SK-N-SH (cell line): ENCODE data around the gene WDR62. TPM values are rescaled to one million over a fixed set of nuclear protein-coding genes. Genes with fewer than 3 reads are reported as not detected.

Source experiments
- CTCF ChIA-PET: fragments of 300-600, 350-600 bp; formaldehyde crosslinking; extraction: SDS; loops from one replicate; lab custom pipeline; 2021; lab: Yijun Ruan, JAX
- POLR2A ChIA-PET: fragments of 350-600 bp; sonication (Branson Sonifier 250); formaldehyde crosslinking; extraction: SDS; loops from one replicate; lab custom pipeline; 2020; ENCODE audit warnings: antibody characterized with exemption, inconsistent platforms; lab: Yijun Ruan, JAX
- DNase-seq: peaks from one replicate; pipeline ENCODE4 v3.0.0; 2012
- H2AFZ ChIP-seq: fragments of 200-600 bp; sonication (generic); 2 replicates; pipeline ENCODE4 v1.8.1; 2016; ENCODE audit warnings: antibody characterized with exemption, mild to moderate bottlenecking, low read depth
- H3F3A ChIP-seq: fragments of 200-600 bp; sonication (generic); replicated peaks from 2 replicates; pipeline ENCODE3; 2016; ENCODE audit warnings: antibody characterized with exemption, mild to moderate bottlenecking; ENCODE audit not compliant: insufficient read depth
- H3K27ac ChIP-seq, 2 experiments: fragments of 200-500 bp in 1 of 2; fragments of 200-600 bp in 1 of 2; sonication (Bioruptor generic) in 1 of 2; sonication (generic), shearing (Covaris generic) in 1 of 2; 2 replicates each; pipeline versions ENCODE4 v1.5.1 to v1.6.1; 2014 to 2016; ENCODE audit warnings: low read depth in 2 of 2, inconsistent platforms in 1 of 2, low read length in 1 of 2, mild to moderate bottlenecking in 1 of 2, mixed read lengths in 1 of 2
- H3K27me3 ChIP-seq: fragments of 200-600 bp; sonication (generic), shearing (Covaris generic); 2 replicates; pipeline ENCODE4 v1.6.1; 2016; ENCODE audit warnings: mixed run types; ENCODE audit not compliant: insufficient read depth
- H3K36me3 ChIP-seq, 2 experiments: fragments of 200-500 bp in 1 of 2; fragments of 200-600 bp in 1 of 2; sonication (Bioruptor generic) in 1 of 2; sonication (generic) in 1 of 2; replicated peaks in 1 of 2; 2 replicates each; pipeline versions ENCODE3 to v1.5.1; 2014 to 2016; ENCODE audit warnings: low read length in 1 of 2, mild to moderate bottlenecking in 1 of 2; ENCODE audit not compliant: insufficient read depth in 2 of 2, control insufficient read depth in 1 of 2
- H3K4me1 ChIP-seq, 2 experiments: fragments of 200-500 bp in 1 of 2; fragments of 200-600 bp in 1 of 2; sonication (Bioruptor generic) in 1 of 2; sonication (generic), shearing (Covaris generic) in 1 of 2; 2 replicates each; pipeline versions ENCODE4 v1.5.1 to v1.6.1; 2014 to 2016; ENCODE audit warnings: low read depth in 1 of 2, low read length in 1 of 2, mixed run types in 1 of 2; ENCODE audit not compliant: insufficient read depth in 2 of 2, control insufficient read depth in 1 of 2
- H3K4me2 ChIP-seq: fragments of 200-600 bp; sonication (generic), shearing (Covaris generic); 2 replicates; pipeline ENCODE4 v1.6.1; 2017; ENCODE audit warnings: mixed run types
- H3K4me3 ChIP-seq, 2 experiments: fragments of 200-500 bp in 1 of 2; fragments of 200-600 bp in 1 of 2; sonication (Bioruptor generic) in 1 of 2; sonication (generic), shearing (Covaris generic) in 1 of 2; 2 replicates each; pipeline versions ENCODE4 v1.5.1 to v1.8.1; 2014 to 2016; ENCODE audit warnings: low read depth in 2 of 2, inconsistent platforms in 1 of 2, low read length in 1 of 2, mild to moderate bottlenecking in 1 of 2, mixed read lengths in 1 of 2, moderate library complexity in 1 of 2
- H3K79me2 ChIP-seq: fragments of 200-600 bp; sonication (generic); 2 replicates; pipeline ENCODE4 v1.8.1; 2017; ENCODE audit warnings: mild to moderate bottlenecking; ENCODE audit not compliant: insufficient read depth
- H3K9ac ChIP-seq: fragments of 200-600 bp; sonication (generic); 2 replicates; pipeline ENCODE4 v1.6.1; 2017; ENCODE audit warnings: mixed run types
- H3K9me2 ChIP-seq: fragments of 200-600 bp; sonication (generic); 2 replicates; pipeline ENCODE4 v1.6.1; 2017; ENCODE audit warnings: mixed run types
- H3K9me3 ChIP-seq: fragments of 200-600 bp; sonication (generic); 2 replicates; pipeline ENCODE4 v1.6.1; 2017; ENCODE audit warnings: mixed run types, mild to moderate bottlenecking, moderate library complexity
- H4K20me1 ChIP-seq: fragments of 200-600 bp; sonication (generic); 2 replicates; pipeline ENCODE4 v1.6.1; 2017; ENCODE audit warnings: mild to moderate bottlenecking, mixed run types; ENCODE audit not compliant: insufficient read depth
- CHD2 ChIP-seq: fragments of 150-350 bp; IDR thresholded peaks from 2 replicates; pipeline ENCODE4 v1.6.1; 2018; ENCODE audit warnings: low read length; ENCODE audit not compliant: partially characterized antibody
- CTCF ChIP-seq: fragments of 200-600 bp; sonication (generic); IDR thresholded peaks from 2 replicates; pipeline ENCODE4 v1.6.1; 2017; ENCODE audit warnings: antibody characterized with exemption, mild to moderate bottlenecking, moderate library complexity
- EZH2phosphoT487 ChIP-seq: fragments of 200-600 bp; sonication (generic); IDR thresholded peaks from 2 replicates; pipeline ENCODE4 v1.6.1; 2017; ENCODE audit warnings: low read depth, mixed run types, mild to moderate bottlenecking, antibody characterized with exemption, moderate library complexity, borderline replicate concordance
- FOXJ3 ChIP-seq: sonication (generic); formaldehyde crosslinking; IDR thresholded peaks from 2 replicates; pipeline ENCODE4 v1.5.1; 2020; ENCODE audit warnings: mild to moderate bottlenecking, missing genetic modification reagents
- GATA2 ChIP-seq: sonication (generic); formaldehyde crosslinking; IDR thresholded peaks from 2 replicates; pipeline ENCODE4 v1.5.0; 2020; ENCODE audit warnings: mild to moderate bottlenecking, missing genetic modification reagents
- MEF2A ChIP-seq: IDR thresholded peaks from 2 replicates; pipeline ENCODE4 v1.4.0; 2012; ENCODE audit warnings: low read depth, borderline replicate concordance
- NRF1 ChIP-seq: IDR thresholded peaks from 2 replicates; pipeline ENCODE4 v1.6.1; 2012; ENCODE audit warnings: low read depth, mild to moderate bottlenecking, low read length
- PBX3 ChIP-seq: IDR thresholded peaks from 2 replicates; pipeline ENCODE4; 2012
- POLR2AphosphoS5 ChIP-seq: IDR thresholded peaks from 2 replicates; pipeline ENCODE4 v1.6.1; 2012; ENCODE audit warnings: low read depth, low read length
- REST ChIP-seq: IDR thresholded peaks from 2 replicates; pipeline ENCODE4 v1.6.1; 2012; ENCODE audit warnings: mild to moderate bottlenecking, low read depth, low read length, moderate library complexity
- SMC3 ChIP-seq: IDR thresholded peaks from 2 replicates; pipeline ENCODE4 v1.6.1; 2012; ENCODE audit warnings: low read depth, low read length, improper control_type of control experiment
- TEAD4 ChIP-seq: IDR thresholded peaks from 2 replicates; pipeline ENCODE4 v1.4.0; 2012; ENCODE audit warnings: mild to moderate bottlenecking, borderline replicate concordance; ENCODE audit not compliant: insufficient read depth
- WGBS: methylation state at CpG from one replicate; pipeline ENCODE4 v1.1.6; 2017; ENCODE audit warnings: low lambda C conversion rate; 5-methylcytosine and 5-hydroxymethylcytosine counted together
- polyA plus RNA-seq, 3 experiments: library from polyadenylated mRNA; depleted of rRNA; stranded (reverse); fragments of >200 nt; gene quantifications; 2 replicates each; pipeline ENCODE4 v1.2.3, GENCODE V29; 2012
- TF ChIP-seq, protein P1 (sequence below): IDR thresholded peaks from 2 replicates; pipeline ENCODE4 v1.4.0; 2012; ENCODE audit warnings: low read depth

Gene WDR62
- polyA plus RNA-seq, 1 of the 3 experiments (the other 2 are of a cell fraction), result 5.3 TPM

DNA sequence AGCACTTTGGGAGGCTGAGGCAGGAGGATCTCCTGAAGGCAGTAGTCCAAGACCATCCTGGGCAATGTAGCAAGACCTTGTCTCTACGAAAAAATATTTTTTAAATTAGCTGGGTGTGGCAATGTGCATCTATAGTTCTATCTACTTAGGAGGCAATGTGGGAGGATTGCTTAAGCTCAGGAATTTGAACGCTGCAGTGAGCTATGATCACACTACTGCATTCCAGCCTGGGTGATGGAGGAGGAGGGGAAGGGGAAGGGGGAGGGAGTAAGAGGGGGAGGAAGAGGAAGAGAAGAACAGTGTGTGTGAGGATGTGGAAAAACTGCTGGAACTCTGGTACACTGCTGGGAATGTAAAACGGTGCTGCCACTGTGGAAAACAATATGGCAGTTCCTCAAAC, 12.9 kb upstream of the WDR62 start (continued):
- no peak for TF ChIP-seq REST
- no peak for TF ChIP-seq TEAD4
- no peak for TF ChIP-seq CHD2
- TF ChIP-seq NRF1, result no peak

DNA sequence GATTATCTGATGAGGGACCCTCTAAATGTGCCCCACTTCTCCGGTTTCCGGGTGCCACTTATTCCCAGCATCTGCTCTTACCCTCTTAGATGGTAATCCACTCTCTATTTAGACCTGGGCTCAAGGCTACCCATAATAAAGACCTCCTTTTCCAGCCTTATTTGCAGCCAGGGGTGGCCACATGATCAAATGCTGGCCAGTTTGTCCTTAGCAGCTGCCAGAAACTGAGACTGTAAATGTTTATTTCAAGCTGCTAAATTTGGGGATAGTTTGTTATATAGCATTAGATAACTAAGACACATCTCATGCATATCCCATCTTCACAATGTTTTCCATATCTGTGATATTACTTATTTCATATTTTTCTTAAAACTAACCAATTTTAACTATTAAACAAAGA, 10.7 kb upstream of the WDR62 start:
- H3K4me1 ChIP-seq, result no peaks in the 10 kb centered on the region
- H3K27ac ChIP-seq, result no peak overlapping the region
- WGBS, result 100% methylated on average over 2 of the region's 2 CpGs
- H3K9me2 ChIP-seq, result no peaks in the 10 kb centered on the region
- H3K4me2 ChIP-seq, result no peak overlapping the region
- no peaks in the 10 kb centered on the region for H3K9me3 ChIP-seq
- no peak for TF ChIP-seq POLR2AphosphoS5
- TF ChIP-seq EZH2phosphoT487, result no peak
- TF ChIP-seq GATA2 (CRISPR knock-in tag), result no peak
- POLR2A ChIA-PET, result interaction anchor here (1.6 kb wide), 1 partner anchor 10 kb away, joined by 4 read pairs; the partner anchor contains the start of gene THAP8
- H3K9ac ChIP-seq, result no peak overlapping the region
- H3K79me2 ChIP-seq, result no peaks in the 10 kb centered on the region
- no peaks in the 10 kb centered on the region for H3K27me3 ChIP-seq
- H3F3A ChIP-seq, result no peaks in the 10 kb centered on the region
- H2AFZ ChIP-seq, result no peak overlapping the region
- no peaks in the 10 kb centered on the region for H3K36me3 ChIP-seq
- CTCF ChIA-PET, result interaction anchor here (0.6 to 1.1 kb wide), 2 partner anchors 44 to 47 kb away, joined by 3 read pairs; no protein-coding TSS in a partner anchor
- DNase-seq, result no peak
- no peak overlapping the region for H3K4me3 ChIP-seq
- no peaks in the 10 kb centered on the region for H4K20me1 ChIP-seq

- 84% methylated on average over 5 of the region's 5 CpGs for WGBS
- CTCF ChIA-PET, result interaction anchor here (1.3 kb wide), 1 partner anchor 10 kb away, joined by 4 read pairs; no protein-coding TSS in a partner anchor
- TF ChIP-seq MEF2A, result no peak
- TF ChIP-seq PBX3, result no peak
- no peak for TF ChIP-seq REST
- TF ChIP-seq TEAD4, result no peak
- TF ChIP-seq, protein P1, sequence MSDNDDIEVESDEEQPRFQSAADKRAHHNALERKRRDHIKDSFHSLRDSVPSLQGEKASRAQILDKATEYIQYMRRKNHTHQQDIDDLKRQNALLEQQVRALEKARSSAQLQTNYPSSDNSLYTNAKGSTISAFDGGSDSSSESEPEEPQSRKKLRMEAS, result no peak
- TF ChIP-seq CTCF, result no peak
- no peak for TF ChIP-seq SMC3
- no peak for TF ChIP-seq POLR2AphosphoS5
- no peak for TF ChIP-seq FOXJ3 (CRISPR knock-in tag)
- TF ChIP-seq EZH2phosphoT487, result no peak
Measured at GRCh38 chr19:36046443-36047050, 8.2 kb upstream of the WDR62 start.

More at GRCh38 chr19:36046443-36047050, 8.2 kb upstream of the WDR62 start:
- POLR2A ChIA-PET, result no interaction called here
- Histone ChIP-seq H3K27ac (no peak overlapping the region), H3K4me1 (no peaks in the 10 kb centered on the region), H3K4me3 (no peak overlapping the region), H2AFZ (no peak overlapping the region), H4K20me1 (no peaks in the 10 kb centered on the region), H3F3A (no peaks in the 10 kb centered on the region), H3K9me3 (no peaks in the 10 kb centered on the region), H3K9ac (no peak overlapping the region), H3K27me3 (no peaks in the 10 kb centered on the region), H3K9me2 (no peaks in the 10 kb centered on the region), H3K36me3 (no peaks in the 10 kb centered on the region), H3K79me2 (no peaks in the 10 kb centered on the region), H3K4me2 (no peak overlapping the region)
- no peak for DNase-seq
